Karpas-422 (cell line): Measurements from ENCODE around the gene RWDD4. TPM values are rescaled to one million over a fixed set of nuclear protein-coding genes. Genes with fewer than 3 reads are reported as not detected.

ENCODE experiments used
- DNase-seq: peaks from one replicate; pipeline ENCODE4 v3.0.0-alpha.2; 2015
- H2AFZ ChIP-seq: fragments of 200-600 bp; sonication (generic); 2 replicates; pipeline ENCODE4 v1.6.1; 2014; ENCODE audit warnings: antibody characterized with exemption, low read length, mixed read lengths
- H3K27ac ChIP-seq: fragments of 200-600 bp; sonication (generic); 2 replicates; pipeline ENCODE4 v1.5.1; 2014; ENCODE audit warnings: mild to moderate bottlenecking, low read length, moderate library complexity
- H3K27me3 ChIP-seq: fragments of 200-600 bp; sonication (generic); 2 replicates; pipeline ENCODE4 v1.6.1; 2014; ENCODE audit warnings: low read length, mixed read lengths
- H3K36me3 ChIP-seq: fragments of 200-600 bp; sonication (generic); 2 replicates; pipeline ENCODE4 v1.6.1; 2014; ENCODE audit warnings: low read length, mixed read lengths; ENCODE audit not compliant: insufficient read depth
- H3K4me1 ChIP-seq: fragments of 200-600 bp; sonication (generic); 2 replicates; pipeline ENCODE4 v1.6.1; 2014; ENCODE audit warnings: mild to moderate bottlenecking, low read length, mixed read lengths
- H3K4me2 ChIP-seq: fragments of 200-600 bp; sonication (generic); 2 replicates; pipeline ENCODE4 v1.6.1; 2014; ENCODE audit warnings: low read length, low read depth, mild to moderate bottlenecking; ENCODE audit not compliant: poor library complexity, severe bottlenecking
- H3K4me3 ChIP-seq: fragments of 200-600 bp; sonication (generic); 2 replicates; pipeline ENCODE4 v1.5.1; 2014; ENCODE audit warnings: mild to moderate bottlenecking, antibody characterized with exemption, low read length, mixed read lengths
- H3K79me2 ChIP-seq: fragments of 200-600 bp; sonication (generic); 2 replicates; pipeline ENCODE4 v1.6.1; 2014; ENCODE audit warnings: mild to moderate bottlenecking, low read length, mixed read lengths
- H3K9ac ChIP-seq: fragments of 200-600 bp; sonication (generic); 2 replicates; pipeline ENCODE4 v1.6.0; 2014; ENCODE audit warnings: low read length
- H3K9me2 ChIP-seq: fragments of 200-600 bp; sonication (generic), shearing (Covaris generic); replicated peaks from 2 replicates; pipeline ENCODE4 v1.6.0; 2014; ENCODE audit warnings: mild to moderate bottlenecking, low read length, moderate library complexity; ENCODE audit not compliant: insufficient read depth
- H3K9me3 ChIP-seq: fragments of 300-700, 200-600 bp; sonication (generic); 2 replicates; pipeline ENCODE4 v1.6.1; 2014; ENCODE audit warnings: low read length, mixed read lengths
- H4K20me1 ChIP-seq: fragments of 200-600 bp; sonication (generic); 2 replicates; pipeline ENCODE4 v1.6.1; 2014; ENCODE audit warnings: mild to moderate bottlenecking, antibody characterized with exemption, low read length, low read depth; ENCODE audit not compliant: insufficient read depth
- total RNA-seq: library from RNA; depleted of rRNA; stranded (reverse); fragments of >200 nt; shearing (Covaris generic); gene quantifications from 2 replicates; pipeline ENCODE4 v1.2.3, GENCODE V29; 2014; ENCODE audit warnings: low replicate concordance

The RWDD4 gene
- total RNA-seq, 1 experiment from 2014 or later: 16.9 TPM

GRCh38 chr4:183620421-183620820, 38.6 kb downstream of the RWDD4 start:
- no peak overlapping the region for H3K27ac ChIP-seq
- H3K9ac ChIP-seq: no peak overlapping the region
- no peak for DNase-seq
- H3K4me2 ChIP-seq: no peak overlapping the region
- H3K79me2 ChIP-seq: no peaks in the 10 kb centered on the region
- no peak overlapping the region for H3K4me3 ChIP-seq
- H2AFZ ChIP-seq: no peak overlapping the region
- no peaks in the 10 kb centered on the region for H3K36me3 ChIP-seq
- no peaks in the 10 kb centered on the region for H3K27me3 ChIP-seq
- no peaks in the 10 kb centered on the region for H4K20me1 ChIP-seq
- H3K9me2 ChIP-seq: no peaks in the 10 kb centered on the region
- H3K4me1 ChIP-seq: no peaks in the 10 kb centered on the region
- no peaks in the 10 kb centered on the region for H3K9me3 ChIP-seq

GRCh38 chr4:183618681-183619080, 40.3 kb downstream of the RWDD4 start:
- no peak overlapping the region for H3K4me3 ChIP-seq
- no peak overlapping the region for H2AFZ ChIP-seq
- no peaks in the 10 kb centered on the region for H3K4me1 ChIP-seq
- no peak overlapping the region for H3K27ac ChIP-seq
- H3K27me3 ChIP-seq: no peaks in the 10 kb centered on the region
- no peaks in the 10 kb centered on the region for H3K9me3 ChIP-seq
- H3K9ac ChIP-seq: no peak overlapping the region
- H3K9me2 ChIP-seq: no peaks in the 10 kb centered on the region
- H4K20me1 ChIP-seq: no peaks in the 10 kb centered on the region
- no peak for DNase-seq
- no peaks in the 10 kb centered on the region for H3K36me3 ChIP-seq
- no peaks in the 10 kb centered on the region for H3K79me2 ChIP-seq
- no peak overlapping the region for H3K4me2 ChIP-seq

GRCh38 chr4:183617075-183617474, 41.9 kb downstream of the RWDD4 start:
- no peak overlapping the region for H2AFZ ChIP-seq
- no peaks in the 10 kb centered on the region for H3K9me2 ChIP-seq
- no peaks in the 10 kb centered on the region for H4K20me1 ChIP-seq
- no peaks in the 10 kb centered on the region for H3K79me2 ChIP-seq
- no peak overlapping the region for H3K9ac ChIP-seq
- H3K4me3 ChIP-seq: no peak overlapping the region
- H3K36me3 ChIP-seq: no peaks in the 10 kb centered on the region
- H3K9me3 ChIP-seq: no peaks in the 10 kb centered on the region
- H3K4me2 ChIP-seq: no peak overlapping the region
- no peak overlapping the region for H3K27ac ChIP-seq
- H3K27me3 ChIP-seq: no peaks in the 10 kb centered on the region
- DNase-seq: no peak
- no peaks in the 10 kb centered on the region for H3K4me1 ChIP-seq

GRCh38 chr4:183612329-183613250, 46.4 kb downstream of the RWDD4 start:
- H3K9me2 ChIP-seq: no peaks in the 10 kb centered on the region
- H3K4me3 ChIP-seq: no peak overlapping the region
- DNase-seq: no peak
- no peaks in the 10 kb centered on the region for H3K9me3 ChIP-seq
- no peaks in the 10 kb centered on the region for H3K36me3 ChIP-seq
- H3K27ac ChIP-seq: no peak overlapping the region
- H3K9ac ChIP-seq: no peak overlapping the region
- no peaks in the 10 kb centered on the region for H4K20me1 ChIP-seq
- no peak overlapping the region for H2AFZ ChIP-seq
- no peaks in the 10 kb centered on the region for H3K79me2 ChIP-seq
- H3K27me3 ChIP-seq: no peaks in the 10 kb centered on the region
- no peaks in the 10 kb centered on the region for H3K4me1 ChIP-seq
- H3K4me2 ChIP-seq: no peak overlapping the region

GRCh38 chr4:183611210-183611830, 47.7 kb downstream of the RWDD4 start:
- Histone ChIP-seq H3K9me3 (no peaks in the 10 kb centered on the region), H3K36me3 (no peaks in the 10 kb centered on the region), H4K20me1 (no peaks in the 10 kb centered on the region), H3K27ac (no peak overlapping the region), H3K27me3 (no peaks in the 10 kb centered on the region), H3K4me3 (no peak overlapping the region), H3K79me2 (no peaks in the 10 kb centered on the region), H3K4me1 (no peaks in the 10 kb centered on the region), H3K4me2 (no peak overlapping the region), H2AFZ (no peak overlapping the region), H3K9ac (no peak overlapping the region), H3K9me2 (no peaks in the 10 kb centered on the region)
- DNase-seq: no peak

- no peaks in the 10 kb centered on the region for H3K4me1 ChIP-seq
- H4K20me1 ChIP-seq: no peaks in the 10 kb centered on the region
- no peak for DNase-seq
- H3K9ac ChIP-seq: no peak overlapping the region
- H2AFZ ChIP-seq: no peak overlapping the region
- no peak overlapping the region for H3K27ac ChIP-seq
- H3K9me2 ChIP-seq: no peaks in the 10 kb centered on the region
- H3K79me2 ChIP-seq: no peaks in the 10 kb centered on the region
- H3K9me3 ChIP-seq: no peaks in the 10 kb centered on the region
- H3K27me3 ChIP-seq: no peaks in the 10 kb centered on the region
- no peak overlapping the region for H3K4me3 ChIP-seq
- no peaks in the 10 kb centered on the region for H3K36me3 ChIP-seq
- H3K4me2 ChIP-seq: no peak overlapping the region
Observed at GRCh38 chr4:183610613-183611012, 48.4 kb downstream of the RWDD4 start.

- Histone ChIP-seq H3K27ac (no peak overlapping the region), H3K4me1 (no peaks in the 10 kb centered on the region), H3K4me3 (no peak overlapping the region), H3K9me2 (no peaks in the 10 kb centered on the region), H3K27me3 (no peaks in the 10 kb centered on the region), H3K36me3 (no peaks in the 10 kb centered on the region), H3K79me2 (no peaks in the 10 kb centered on the region), H3K9me3 (no peaks in the 10 kb centered on the region), H3K9ac (no peak overlapping the region), H4K20me1 (no peaks in the 10 kb centered on the region), H3K4me2 (no peak overlapping the region), H2AFZ (no peak overlapping the region)
- DNase-seq: no peak
Observed at GRCh38 chr4:183610033-183610432, 49.0 kb downstream of the RWDD4 start.

GRCh38 chr4:183609151-183609550, 49.8 kb downstream of the RWDD4 start:
- no peaks in the 10 kb centered on the region for H3K36me3 ChIP-seq
- DNase-seq: no peak
- H4K20me1 ChIP-seq: no peaks in the 10 kb centered on the region

More at GRCh38 chr4:183609151-183609550, 49.8 kb downstream of the RWDD4 start:
- Histone ChIP-seq H3K4me2 (no peak overlapping the region), H3K27me3 (no peaks in the 10 kb centered on the region), H3K27ac (no peak overlapping the region), H3K79me2 (no peaks in the 10 kb centered on the region), H2AFZ (no peak overlapping the region), H3K9me3 (no peaks in the 10 kb centered on the region), H3K4me3 (no peak overlapping the region), H3K9me2 (no peaks in the 10 kb centered on the region), H3K4me1 (no peaks in the 10 kb centered on the region), H3K9ac (no peak overlapping the region)
